Measurements from ENCODE around the gene KRTAP1-3.
"Not testable (repeated sequence)": the region's sequence is repeated elsewhere in the genome, so short reads cannot be mapped to it uniquely, and the experiment has no call there.

The KRTAP1-3 gene

GRCh38 chr17:41010441-41010840 lies 24.2 kb downstream of the KRTAP1-3 start:
- Histone ChIP-seq H3K4me1 (ENCODE audit: insufficient read depth, low read length) (peaks cover 14% of the 10 kb centered on the region), H3K36me3 (ENCODE audit: insufficient read depth, low read length) (no peaks in the 10 kb centered on the region)

GRCh38 chr17:41009936-41010335 lies 24.7 kb downstream of the KRTAP1-3 start:
- Histone ChIP-seq H3K9ac (ENCODE audit: low read depth, low read length) (no peak overlapping the region), H3K4me1 (ENCODE audit: insufficient read depth, low read length) (peaks cover 14% of the 10 kb centered on the region), H3K36me3 (ENCODE audit: insufficient read depth, low read length) (no peaks in the 10 kb centered on the region), H3K9me3 (ENCODE audit: control insufficient read depth, insufficient read depth, low read length) (no peaks in the 10 kb centered on the region)

More at GRCh38 chr17:41010441-41010840, 24.2 kb downstream of the KRTAP1-3 start:
- Histone ChIP-seq H3K9me3 (ENCODE audit: control insufficient read depth, insufficient read depth, low read length) (no peaks in the 10 kb centered on the region), H3K9ac (ENCODE audit: low read depth, low read length) (no peak overlapping the region)

GRCh38 chr17:41009301-41009760 lies 25.3 kb downstream of the KRTAP1-3 start:
- no peaks in the 10 kb centered on the region; the same call in 1 of the 2 replicates for H3K36me3 ChIP-seq (ENCODE audit: insufficient read depth, low read length)
- H3K4me1 ChIP-seq (ENCODE audit: insufficient read depth, low read length), result peaks cover 14% of the 10 kb centered on the region
- no peak overlapping the region for H3K9ac ChIP-seq (ENCODE audit: low read depth, low read length)

GRCh38 chr17:41008811-41009210 lies 25.9 kb downstream of the KRTAP1-3 start, which contains the start of gene KRTAP3-1:
KRTAP3-1 (minus strand) TSS chr17:41009128; CDS start chr17:41009074, 54 bp downstream.
- Histone ChIP-seq H3K4me1 (ENCODE audit: insufficient read depth, low read length) (peaks cover 14% of the 10 kb centered on the region), H3K9me3 (ENCODE audit: control insufficient read depth, insufficient read depth, low read length) (no peaks in the 10 kb centered on the region), H3K9ac (ENCODE audit: low read depth, low read length) (no peak within 1 kb of the TSS), H3K36me3 (ENCODE audit: insufficient read depth, low read length) (no peaks in the 10 kb centered on the region; the same call in 1 of the 2 replicates)

More at GRCh38 chr17:41009301-41009760, 25.3 kb downstream of the KRTAP1-3 start:
- H3K9me3 ChIP-seq (ENCODE audit: control insufficient read depth, insufficient read depth, low read length), result no peaks in the 10 kb centered on the region

- Histone ChIP-seq H3K9me3 (ENCODE audit: control insufficient read depth, insufficient read depth, low read length) (no peaks in the 10 kb centered on the region), H3K9ac (ENCODE audit: low read depth, low read length) (no peak overlapping the region), H3K36me3 (ENCODE audit: insufficient read depth, low read length) (no peaks in the 10 kb centered on the region; the same call in 1 of the 2 replicates), H3K4me1 (ENCODE audit: insufficient read depth, low read length) (peaks cover 8% of the 10 kb centered on the region)
These were observed 30.3 kb downstream of the KRTAP1-3 start for GRCh38 chr17:41004397-41004796.

GRCh38 chr17:41003926-41004325 lies 30.7 kb downstream of the KRTAP1-3 start:
- peaks cover 3% of the 10 kb centered on the region; the same call in 1 of the 2 replicates for H3K4me1 ChIP-seq (ENCODE audit: insufficient read depth, low read length)
- H3K36me3 ChIP-seq (ENCODE audit: insufficient read depth, low read length), result no peaks in the 10 kb centered on the region; the same call in 1 of the 2 replicates
- no peaks in the 10 kb centered on the region for H3K9me3 ChIP-seq (ENCODE audit: control insufficient read depth, insufficient read depth, low read length)
- H3K9ac ChIP-seq (ENCODE audit: low read depth, low read length), result no peak overlapping the region

- H3K4me1 ChIP-seq (ENCODE audit: insufficient read depth, low read length), result no peaks in the 10 kb centered on the region
- no peak overlapping the region for H3K9ac ChIP-seq (ENCODE audit: low read depth, low read length)
- no peaks in the 10 kb centered on the region for H3K9me3 ChIP-seq (ENCODE audit: control insufficient read depth, insufficient read depth, low read length)
- no peaks in the 10 kb centered on the region; the same call in 1 of the 2 replicates for H3K36me3 ChIP-seq (ENCODE audit: insufficient read depth, low read length)
These were observed 31.9 kb downstream of the KRTAP1-3 start for GRCh38 chr17:41002814-41003213.

- Histone ChIP-seq H3K4me1 (ENCODE audit: insufficient read depth, low read length) (no peaks in the 10 kb centered on the region), H3K36me3 (ENCODE audit: insufficient read depth, low read length) (no peaks in the 10 kb centered on the region; the same call in 1 of the 2 replicates), H3K9me3 (ENCODE audit: control insufficient read depth, insufficient read depth, low read length) (no peaks in the 10 kb centered on the region), H3K9ac (ENCODE audit: low read depth, low read length) (no peak overlapping the region)
These were observed 32.9 kb downstream of the KRTAP1-3 start for GRCh38 chr17:41001795-41002194.

- H3K36me3 ChIP-seq (ENCODE audit: insufficient read depth, low read length); H3K9me3 ChIP-seq (ENCODE audit: control insufficient read depth, insufficient read depth, low read length); H3K9ac ChIP-seq (ENCODE audit: low read depth, low read length); H3K4me1 ChIP-seq (ENCODE audit: insufficient read depth, low read length): not testable (repeated sequence)
These were observed 35.1 kb downstream of the KRTAP1-3 start, which contains the start of gene KRTAP3-2 for GRCh38 chr17:40999563-40999962. KRTAP3-2 (minus strand) TSS chr17:40999906; CDS start chr17:40999853, 53 bp downstream.

GRCh38 chr17:40997361-40997760 lies 37.3 kb downstream of the KRTAP1-3 start:
- H3K9ac ChIP-seq (ENCODE audit: low read depth, low read length), result no peak overlapping the region
- no peaks in the 10 kb centered on the region for H3K9me3 ChIP-seq (ENCODE audit: control insufficient read depth, insufficient read depth, low read length)
- H3K36me3 ChIP-seq (ENCODE audit: insufficient read depth, low read length), result no peaks in the 10 kb centered on the region

GRCh38 chr17:40996829-40997228 lies 37.8 kb downstream of the KRTAP1-3 start:
- no peaks in the 10 kb centered on the region for H3K9me3 ChIP-seq (ENCODE audit: control insufficient read depth, insufficient read depth, low read length)
- H3K36me3 ChIP-seq (ENCODE audit: insufficient read depth, low read length), result no peaks in the 10 kb centered on the region
- no peak overlapping the region for H3K9ac ChIP-seq (ENCODE audit: low read depth, low read length)
- H3K4me1 ChIP-seq (ENCODE audit: insufficient read depth, low read length), result no peaks in the 10 kb centered on the region

More at GRCh38 chr17:40997361-40997760, 37.3 kb downstream of the KRTAP1-3 start:
- no peaks in the 10 kb centered on the region for H3K4me1 ChIP-seq (ENCODE audit: insufficient read depth, low read length)

- no peaks in the 10 kb centered on the region for H3K9me3 ChIP-seq (ENCODE audit: control insufficient read depth, insufficient read depth, low read length)
- H3K9ac ChIP-seq (ENCODE audit: low read depth, low read length), result no peak overlapping the region
- H3K4me1 ChIP-seq (ENCODE audit: insufficient read depth, low read length), result no peaks in the 10 kb centered on the region
- H3K36me3 ChIP-seq (ENCODE audit: insufficient read depth, low read length), result no peaks in the 10 kb centered on the region
These were observed 39.6 kb downstream of the KRTAP1-3 start for GRCh38 chr17:40995116-40995515.

- Histone ChIP-seq H3K36me3 (ENCODE audit: insufficient read depth, low read length) (no peaks in the 10 kb centered on the region), H3K4me1 (ENCODE audit: insufficient read depth, low read length) (no peaks in the 10 kb centered on the region), H3K9ac (ENCODE audit: low read depth, low read length) (no peak within 1 kb of the TSS), H3K9me3 (ENCODE audit: control insufficient read depth, insufficient read depth, low read length) (no peaks in the 10 kb centered on the region)
These were observed 40.8 kb downstream of the KRTAP1-3 start, which contains the start of gene KRTAP3-3 for GRCh38 chr17:40993839-40994238. KRTAP3-3 (minus strand) TSS chr17:40994164; CDS start chr17:40994097, 67 bp downstream.

- no peak overlapping the region for H3K9ac ChIP-seq (ENCODE audit: low read depth, low read length)
- H3K9me3 ChIP-seq (ENCODE audit: control insufficient read depth, insufficient read depth, low read length), result no peaks in the 10 kb centered on the region
- no peaks in the 10 kb centered on the region for H3K4me1 ChIP-seq (ENCODE audit: insufficient read depth, low read length)
These were observed 41.6 kb downstream of the KRTAP1-3 start for GRCh38 chr17:40993084-40993483.

GRCh38 chr17:40992666-40993065 lies 42.0 kb downstream of the KRTAP1-3 start:
- no peaks in the 10 kb centered on the region for H3K36me3 ChIP-seq (ENCODE audit: insufficient read depth, low read length)
- no peaks in the 10 kb centered on the region for H3K9me3 ChIP-seq (ENCODE audit: control insufficient read depth, insufficient read depth, low read length)
- H3K9ac ChIP-seq (ENCODE audit: low read depth, low read length), result no peak overlapping the region
- H3K4me1 ChIP-seq (ENCODE audit: insufficient read depth, low read length), result no peaks in the 10 kb centered on the region

More at GRCh38 chr17:40993084-40993483, 41.6 kb downstream of the KRTAP1-3 start:
- H3K36me3 ChIP-seq (ENCODE audit: insufficient read depth, low read length), result no peaks in the 10 kb centered on the region
